CD14-positive monocyte (primary cell): ENCODE results near the gene ZMYM5. TPM values are rescaled to one million over a fixed set of nuclear protein-coding genes. Genes with fewer than 3 reads are reported as not detected.

Experiments used
- DNase-seq, 3 donors: peaks; one replicate each; pipeline ENCODE4 v3.0.0-alpha.2; 2011 to 2022
- H2AFZ ChIP-seq: 2 replicates; pipeline ENCODE4 v1.6.0; 2012; ENCODE audit warnings: mild to moderate bottlenecking, low read depth, low read length, inconsistent platforms; ENCODE audit not compliant: insufficient read depth, poor library complexity, severe bottlenecking
- H3K27ac ChIP-seq, 2 donors: 1 replicate in 1 of 2; 2 replicates in 1 of 2; pipeline ENCODE4 v1.5.1; 2012 to 2013; ENCODE audit warnings: low read length in 2 of 2, control low read depth in 1 of 2, inconsistent platforms in 1 of 2, low read depth in 1 of 2, mild to moderate bottlenecking in 1 of 2
- H3K27me3 ChIP-seq, 2 donors: one replicate each; pipeline versions ENCODE4 v1.6.0 to v1.6.1; 2011 to 2013; ENCODE audit warnings: low read length in 2 of 2; ENCODE audit not compliant: control insufficient read depth in 2 of 2, insufficient read depth in 2 of 2
- H3K36me3 ChIP-seq, 2 donors: replicated peaks in 1 of 2; 1 replicate in 1 of 2; 2 replicates in 1 of 2; pipeline versions ENCODE4 v1.5.1 to v1.6.1; 2012 to 2013; ENCODE audit warnings: low read length in 2 of 2, control low read depth in 1 of 2, inconsistent platforms in 1 of 2, mild to moderate bottlenecking in 1 of 2; ENCODE audit not compliant: insufficient read depth in 2 of 2, control insufficient read depth in 1 of 2
- H3K4me1 ChIP-seq, 2 donors: 1 replicate in 1 of 2; 2 replicates in 1 of 2; pipeline versions ENCODE4 v1.5.1 to v1.6.1; 2012 to 2013; ENCODE audit warnings: low read length in 2 of 2, control low read depth in 1 of 2, inconsistent platforms in 1 of 2, mild to moderate bottlenecking in 1 of 2, moderate library complexity in 1 of 2; ENCODE audit not compliant: insufficient read depth in 2 of 2, control insufficient read depth in 1 of 2
- H3K4me2 ChIP-seq: replicated peaks from 2 replicates; pipeline ENCODE3; 2012; ENCODE audit warnings: low read length, moderate library complexity, mild to moderate bottlenecking; ENCODE audit not compliant: poor library complexity, severe bottlenecking; ENCODE audit errors: extremely low read depth
- H3K4me3 ChIP-seq, 3 experiments: fragments of 200-600 bp in 1 of 3; sonication (generic) in 1 of 3; replicated peaks in 1 of 3; 1 replicate in 2 of 3; 2 replicates in 1 of 3; pipeline ENCODE4 v1.5.1; 2011 to 2013; ENCODE audit warnings: low read length in 3 of 3, mild to moderate bottlenecking in 3 of 3, control low read depth in 2 of 3, low read depth in 2 of 3, inconsistent platforms in 1 of 3, moderate library complexity in 1 of 3
- H3K79me2 ChIP-seq: 2 replicates; pipeline ENCODE4 v1.6.0; 2012; ENCODE audit warnings: mild to moderate bottlenecking, control low read depth, inconsistent platforms, low read length, moderate library complexity; ENCODE audit not compliant: insufficient read depth
- H3K9ac ChIP-seq: 2 replicates; pipeline ENCODE4 v1.6.0; 2017; ENCODE audit warnings: low read length, mild to moderate bottlenecking; ENCODE audit not compliant: insufficient read depth, poor library complexity, severe bottlenecking
- H3K9me3 ChIP-seq, 2 donors: replicated peaks in 1 of 2; 1 replicate in 1 of 2; 2 replicates in 1 of 2; pipeline versions ENCODE4 v1.5.1 to v1.6.1; 2012 to 2013; ENCODE audit warnings: low read length in 2 of 2, control low read depth in 1 of 2; ENCODE audit not compliant: control insufficient read depth in 1 of 2, insufficient read depth in 1 of 2
- H4K20me1 ChIP-seq: 2 replicates; pipeline ENCODE4 v1.6.0; 2012; ENCODE audit warnings: mild to moderate bottlenecking, low read length, control low read depth, moderate library complexity; ENCODE audit not compliant: insufficient read depth
- H3K27ac Mint-ChIP-seq, 7 donors: one replicate each; pipeline ENCODE4 v1.8.0; 2020; ENCODE audit warnings: mild to moderate bottlenecking in 7 of 7, mixed read lengths in 7 of 7, moderate library complexity in 6 of 7, inconsistent platforms in 2 of 7
- H3K27me3 Mint-ChIP-seq, 3 donors: one replicate each; pipeline ENCODE4 v1.8.0; 2021 to 2022; ENCODE audit warnings: low read depth in 3 of 3, mild to moderate bottlenecking in 3 of 3, mixed read lengths in 3 of 3, moderate library complexity in 3 of 3, inconsistent platforms in 1 of 3
- H3K36me3 Mint-ChIP-seq, 2 donors: one replicate each; pipeline ENCODE4 v1.8.0; 2020; ENCODE audit warnings: mixed read lengths in 2 of 2, inconsistent platforms in 1 of 2, mild to moderate bottlenecking in 1 of 2
- H3K4me1 Mint-ChIP-seq: one replicate; pipeline ENCODE4 v1.8.0; 2020; ENCODE audit warnings: mild to moderate bottlenecking, mixed read lengths
- H3K4me3 Mint-ChIP-seq, 2 donors: one replicate each; pipeline ENCODE4 v1.8.0; 2020; ENCODE audit warnings: mild to moderate bottlenecking in 2 of 2, mixed read lengths in 2 of 2, moderate library complexity in 1 of 2
- H3K9me3 Mint-ChIP-seq, 7 donors: one replicate each; pipeline ENCODE4 v1.8.0; 2020 to 2022; ENCODE audit warnings: mixed read lengths in 7 of 7, mild to moderate bottlenecking in 6 of 7, moderate library complexity in 6 of 7, inconsistent platforms in 2 of 7
- WGBS: methylation state at CpG from one replicate; pipeline ENCODE4 v1.1.5; 2013; ENCODE audit warnings: missing lambda C conversion rate; ENCODE audit not compliant: insufficient coverage; 5-methylcytosine and 5-hydroxymethylcytosine counted together
- intact Hi-C, 2 donors: fragments of 100-400 bp; cut with micrococcal nuclease; formaldehyde crosslinking; loops; one replicate each; pipeline versions ENCODE4 v1.15.0 to v1.15.1; 2023
- polyA plus RNA-seq, 3 donors: library from polyadenylated mRNA; depleted of rRNA in 1 of 3; unstranded in 2 of 3; stranded (reverse) in 1 of 3; fragments of 300-500 nt in 2 of 3; fragments of >200 nt in 1 of 3; fragmentation: Illumina TruSeq in 2 of 3; gene quantifications; 1 replicate in 2 of 3; 2 replicates in 1 of 3; pipeline ENCODE4 v1.2.3, GENCODE V29; 2012 to 2021
- TF ChIP-seq, protein P1 (sequence below): fragments of 200-600 bp; IDR thresholded peaks from one replicate; pipeline ENCODE4 v1.8.0; 2022; ENCODE audit warnings: antibody characterized with exemption, mild to moderate bottlenecking

Gene ZMYM5
- polyA plus RNA-seq, 3 donors: 11.1 to 13.2 (median 11.1) TPM

DNA sequence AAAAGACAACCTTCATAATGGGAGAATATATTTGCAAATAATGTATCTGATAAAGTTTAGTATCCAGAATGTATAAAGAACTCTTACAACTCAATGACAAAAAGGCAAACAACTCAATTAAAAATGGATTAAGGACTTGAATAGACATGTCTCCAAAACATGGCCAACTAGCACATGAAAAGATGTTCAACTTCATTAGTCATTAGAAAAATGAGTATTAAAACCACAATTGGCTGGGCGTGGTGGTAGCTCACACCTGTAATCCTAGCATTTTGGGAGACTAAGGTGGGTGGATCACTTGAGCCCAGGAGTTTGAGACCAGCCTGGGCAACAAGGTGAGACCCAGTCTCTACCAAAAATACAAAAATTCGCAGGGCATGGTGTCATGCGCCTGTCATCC lies 18.8 kb upstream of the ZMYM5 start:
- no peaks in the 10 kb centered on the region for H3K79me2 ChIP-seq
- no peak overlapping the region for H2AFZ ChIP-seq
- no peaks in the 10 kb centered on the region for H3K27me3 ChIP-seq
- no peak overlapping the region for H3K27ac ChIP-seq
- H3K9me3 ChIP-seq: peaks cover 0 to 11% of the 10 kb centered on the region in 2 donors
- TF ChIP-seq, protein P1, sequence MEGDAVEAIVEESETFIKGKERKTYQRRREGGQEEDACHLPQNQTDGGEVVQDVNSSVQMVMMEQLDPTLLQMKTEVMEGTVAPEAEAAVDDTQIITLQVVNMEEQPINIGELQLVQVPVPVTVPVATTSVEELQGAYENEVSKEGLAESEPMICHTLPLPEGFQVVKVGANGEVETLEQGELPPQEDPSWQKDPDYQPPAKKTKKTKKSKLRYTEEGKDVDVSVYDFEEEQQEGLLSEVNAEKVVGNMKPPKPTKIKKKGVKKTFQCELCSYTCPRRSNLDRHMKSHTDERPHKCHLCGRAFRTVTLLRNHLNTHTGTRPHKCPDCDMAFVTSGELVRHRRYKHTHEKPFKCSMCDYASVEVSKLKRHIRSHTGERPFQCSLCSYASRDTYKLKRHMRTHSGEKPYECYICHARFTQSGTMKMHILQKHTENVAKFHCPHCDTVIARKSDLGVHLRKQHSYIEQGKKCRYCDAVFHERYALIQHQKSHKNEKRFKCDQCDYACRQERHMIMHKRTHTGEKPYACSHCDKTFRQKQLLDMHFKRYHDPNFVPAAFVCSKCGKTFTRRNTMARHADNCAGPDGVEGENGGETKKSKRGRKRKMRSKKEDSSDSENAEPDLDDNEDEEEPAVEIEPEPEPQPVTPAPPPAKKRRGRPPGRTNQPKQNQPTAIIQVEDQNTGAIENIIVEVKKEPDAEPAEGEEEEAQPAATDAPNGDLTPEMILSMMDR: no peak
- no peaks in the 10 kb centered on the region for H3K36me3 ChIP-seq
- no peak overlapping the region for H3K9ac ChIP-seq
- Mint-ChIP-seq H3K9me3 (peaks cover 2 to 16% (median 10%) of the 10 kb centered on the region in 7 donors), H3K4me3 (no peak overlapping the region), H3K4me1 (no peaks in the 10 kb centered on the region), H3K36me3 (no peaks in the 10 kb centered on the region), H3K27me3 (peaks cover 0 to 2% (median 1%) of the 10 kb centered on the region in 3 donors), H3K27ac (no peak overlapping the region)
- no peaks in the 10 kb centered on the region for H3K4me1 ChIP-seq
- no peaks in the 10 kb centered on the region for H4K20me1 ChIP-seq
- WGBS: 90% methylated on average over 2 of the region's 3 CpGs
- H3K4me2 ChIP-seq: no peak overlapping the region
- no peak for DNase-seq
- intact Hi-C loops: no loop called here
- H3K4me3 ChIP-seq: no peak overlapping the region

DNA sequence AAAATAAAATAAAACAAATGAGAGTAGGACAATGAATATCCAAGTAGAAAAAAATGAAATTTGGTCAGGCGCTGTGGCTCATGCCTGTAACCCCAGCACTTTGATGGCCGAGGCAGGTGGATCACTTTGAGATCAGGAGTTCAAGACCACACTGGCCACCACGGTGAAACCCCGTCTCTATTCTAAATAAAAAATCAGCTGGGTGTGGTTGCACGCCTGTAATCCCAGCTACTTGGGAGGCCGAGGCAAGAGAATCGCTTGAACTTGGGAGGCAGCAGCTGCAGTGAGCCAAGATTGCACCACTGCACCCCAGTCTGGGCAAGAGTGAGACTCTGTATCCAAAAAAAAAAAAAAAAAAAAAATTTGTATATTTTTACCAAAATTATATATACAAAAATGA lies 18.2 kb upstream of the ZMYM5 start:
- Mint-ChIP-seq H3K9me3 (peaks cover 2 to 16% (median 10%) of the 10 kb centered on the region in 7 donors), H3K36me3 (no peaks in the 10 kb centered on the region), H3K4me3 (no peak overlapping the region), H3K27ac (no peak overlapping the region), H3K27me3 (peaks cover 0 to 2% (median 1%) of the 10 kb centered on the region in 3 donors), H3K4me1 (no peaks in the 10 kb centered on the region)
- Histone ChIP-seq H3K9me3 (peaks cover 0 to 11% of the 10 kb centered on the region in 2 donors), H3K27ac (no peak overlapping the region), H4K20me1 (no peaks in the 10 kb centered on the region), H2AFZ (no peak overlapping the region), H3K79me2 (no peaks in the 10 kb centered on the region), H3K4me3 (no peak overlapping the region), H3K4me1 (no peaks in the 10 kb centered on the region), H3K27me3 (no peaks in the 10 kb centered on the region), H3K4me2 (no peak overlapping the region), H3K36me3 (no peaks in the 10 kb centered on the region), H3K9ac (no peak overlapping the region)
- DNase-seq: no peak
- 100% methylated on average over 2 of the region's 7 CpGs for WGBS
- TF ChIP-seq, protein P1: no peak
- intact Hi-C loops: no loop called here
